GM12872 (cell line): Measurements from ENCODE around the gene SNX20.

Experiments
- TF ChIP-seq, protein P1 (sequence below): IDR thresholded peaks from 3 replicates; pipeline ENCODE4 v1.5.1; 2011; ENCODE audit warnings: low read depth, mild to moderate bottlenecking, low read length, moderate library complexity; ENCODE audit not compliant: insufficient read depth

SNX20 gene

DNA sequence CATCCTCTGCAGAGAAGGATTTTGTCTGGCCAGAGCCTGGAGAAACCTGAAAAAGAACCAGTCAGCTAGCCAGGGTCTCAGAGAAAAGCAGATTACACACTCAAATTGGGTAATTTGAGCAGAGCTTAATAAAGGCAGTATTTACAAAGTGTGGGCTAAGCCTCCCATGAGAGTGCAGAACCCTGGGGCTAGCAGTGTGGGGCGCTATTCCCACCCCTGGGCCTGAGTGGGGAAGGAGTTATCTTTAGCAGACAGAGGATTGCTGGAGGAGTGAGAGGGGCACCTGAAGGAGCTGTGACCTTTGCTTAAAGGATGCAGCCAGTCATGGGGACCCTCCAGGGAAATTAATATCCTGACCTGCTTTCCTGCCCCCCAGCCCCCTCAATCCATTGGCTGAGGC is 46.2 kb downstream of the SNX20 start:
- TF ChIP-seq, protein P1, sequence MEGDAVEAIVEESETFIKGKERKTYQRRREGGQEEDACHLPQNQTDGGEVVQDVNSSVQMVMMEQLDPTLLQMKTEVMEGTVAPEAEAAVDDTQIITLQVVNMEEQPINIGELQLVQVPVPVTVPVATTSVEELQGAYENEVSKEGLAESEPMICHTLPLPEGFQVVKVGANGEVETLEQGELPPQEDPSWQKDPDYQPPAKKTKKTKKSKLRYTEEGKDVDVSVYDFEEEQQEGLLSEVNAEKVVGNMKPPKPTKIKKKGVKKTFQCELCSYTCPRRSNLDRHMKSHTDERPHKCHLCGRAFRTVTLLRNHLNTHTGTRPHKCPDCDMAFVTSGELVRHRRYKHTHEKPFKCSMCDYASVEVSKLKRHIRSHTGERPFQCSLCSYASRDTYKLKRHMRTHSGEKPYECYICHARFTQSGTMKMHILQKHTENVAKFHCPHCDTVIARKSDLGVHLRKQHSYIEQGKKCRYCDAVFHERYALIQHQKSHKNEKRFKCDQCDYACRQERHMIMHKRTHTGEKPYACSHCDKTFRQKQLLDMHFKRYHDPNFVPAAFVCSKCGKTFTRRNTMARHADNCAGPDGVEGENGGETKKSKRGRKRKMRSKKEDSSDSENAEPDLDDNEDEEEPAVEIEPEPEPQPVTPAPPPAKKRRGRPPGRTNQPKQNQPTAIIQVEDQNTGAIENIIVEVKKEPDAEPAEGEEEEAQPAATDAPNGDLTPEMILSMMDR = no peak

- TF ChIP-seq, protein P1 = no peak
Measured at GRCh38 chr16:50634090-50634489, 47.0 kb downstream of the SNX20 start.

GRCh38 chr16:50632927-50633800 is 47.9 kb downstream of the SNX20 start:
- TF ChIP-seq, protein P1 = no peak

DNA sequence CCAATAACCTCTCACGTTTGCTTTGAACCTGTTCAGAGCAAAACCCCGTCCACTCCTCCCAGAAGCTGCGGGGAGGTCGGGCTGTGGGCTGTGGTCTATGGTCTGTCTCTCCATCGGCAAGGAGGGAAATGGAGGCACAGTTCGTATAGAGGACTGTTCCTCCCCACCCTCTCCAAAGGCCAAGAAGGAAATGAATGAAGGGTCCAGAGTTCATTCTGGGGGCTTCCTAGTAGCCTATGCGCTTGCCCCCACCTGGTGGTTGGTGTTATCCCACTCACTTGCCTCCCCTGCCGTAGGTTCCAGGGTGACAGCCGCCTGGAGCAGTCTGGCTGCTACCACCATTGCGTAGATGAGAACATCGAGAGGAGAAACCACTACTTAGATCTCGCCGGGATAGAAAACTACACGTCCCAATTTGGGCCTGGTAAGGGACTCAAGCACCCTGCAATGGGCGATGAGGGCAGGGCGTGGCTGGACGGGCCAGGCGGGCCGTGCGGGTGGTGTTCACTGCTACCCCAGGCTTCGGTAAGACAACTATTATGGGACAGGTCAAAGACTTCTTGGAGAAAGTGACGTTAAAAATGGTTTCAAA is 49.0 kb downstream of the SNX20 start:
- TF ChIP-seq, protein P1 = no peak

GRCh38 chr16:50631249-50631984 is 49.7 kb downstream of the SNX20 start:
- TF ChIP-seq, protein P1 = no peak

DNA sequence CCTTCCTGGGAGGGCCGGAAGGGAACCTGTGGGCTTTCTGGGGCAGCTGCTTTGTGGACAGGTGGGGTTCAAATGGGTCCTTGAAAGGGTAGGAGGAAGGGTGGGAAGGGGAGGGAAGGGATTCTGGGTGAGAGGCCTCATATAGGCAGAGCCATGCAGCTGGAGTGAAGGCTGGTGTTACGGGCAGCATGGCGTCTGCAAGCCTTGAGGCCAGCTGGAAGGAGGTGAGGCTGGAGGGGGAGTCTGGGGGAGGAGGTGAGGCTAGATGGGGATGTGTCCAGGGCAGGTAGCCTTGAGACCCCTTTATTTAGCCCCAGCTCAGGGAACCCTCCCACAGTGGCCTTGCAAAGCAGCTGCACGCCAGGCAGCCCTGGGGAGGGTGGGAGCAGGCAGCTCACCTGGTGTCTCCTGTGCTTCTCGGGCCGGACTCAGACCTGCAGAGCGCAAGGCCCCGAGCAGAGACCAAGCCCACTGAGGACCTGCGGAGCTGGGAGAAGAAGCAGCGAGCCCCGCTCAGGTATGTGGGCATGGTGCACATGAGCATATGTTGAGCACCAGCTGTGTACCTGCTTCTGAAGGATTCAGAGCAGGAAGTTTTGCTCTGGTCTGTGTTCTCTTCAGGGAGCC is 50.6 kb downstream of the SNX20 start:
- TF ChIP-seq, protein P1 = no peak

- TF ChIP-seq, protein P1 = no peak
Measured at GRCh38 chr16:50629334-50629733, 51.8 kb downstream of the SNX20 start.
